Jurkat, Clone E6-1 (cell line): Measurements from ENCODE around the gene BCAR1. TPM values are rescaled to one million over a fixed set of nuclear protein-coding genes. Genes with fewer than 3 reads are reported as not detected.
"Not testable (repeated sequence)": the region's sequence is repeated elsewhere in the genome, so short reads cannot be mapped to it uniquely, and the experiment has no call there.

ENCODE experiments used
- DNase-seq: peaks from one replicate; pipeline ENCODE4 v3.0.0-alpha.2; 2011; ENCODE audit warnings: low read depth, low spot score
- H3K4me3 ChIP-seq: 2 replicates; pipeline ENCODE4 v1.5.1; 2011; ENCODE audit warnings: mild to moderate bottlenecking, low read length, control low read depth, moderate library complexity
- polyA plus RNA-seq: library from polyadenylated mRNA; unstranded; fragments of >200 nt; gene quantifications from one replicate; pipeline ENCODE4 v1.2.1, GENCODE V29; 2012; ENCODE audit warnings: missing spikeins; ENCODE audit not compliant: insufficient read length, insufficient read depth

BCAR1 gene, protein sequence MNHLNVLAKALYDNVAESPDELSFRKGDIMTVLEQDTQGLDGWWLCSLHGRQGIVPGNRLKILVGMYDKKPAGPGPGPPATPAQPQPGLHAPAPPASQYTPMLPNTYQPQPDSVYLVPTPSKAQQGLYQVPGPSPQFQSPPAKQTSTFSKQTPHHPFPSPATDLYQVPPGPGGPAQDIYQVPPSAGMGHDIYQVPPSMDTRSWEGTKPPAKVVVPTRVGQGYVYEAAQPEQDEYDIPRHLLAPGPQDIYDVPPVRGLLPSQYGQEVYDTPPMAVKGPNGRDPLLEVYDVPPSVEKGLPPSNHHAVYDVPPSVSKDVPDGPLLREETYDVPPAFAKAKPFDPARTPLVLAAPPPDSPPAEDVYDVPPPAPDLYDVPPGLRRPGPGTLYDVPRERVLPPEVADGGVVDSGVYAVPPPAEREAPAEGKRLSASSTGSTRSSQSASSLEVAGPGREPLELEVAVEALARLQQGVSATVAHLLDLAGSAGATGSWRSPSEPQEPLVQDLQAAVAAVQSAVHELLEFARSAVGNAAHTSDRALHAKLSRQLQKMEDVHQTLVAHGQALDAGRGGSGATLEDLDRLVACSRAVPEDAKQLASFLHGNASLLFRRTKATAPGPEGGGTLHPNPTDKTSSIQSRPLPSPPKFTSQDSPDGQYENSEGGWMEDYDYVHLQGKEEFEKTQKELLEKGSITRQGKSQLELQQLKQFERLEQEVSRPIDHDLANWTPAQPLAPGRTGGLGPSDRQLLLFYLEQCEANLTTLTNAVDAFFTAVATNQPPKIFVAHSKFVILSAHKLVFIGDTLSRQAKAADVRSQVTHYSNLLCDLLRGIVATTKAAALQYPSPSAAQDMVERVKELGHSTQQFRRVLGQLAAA
- not detected for polyA plus RNA-seq

DNA sequence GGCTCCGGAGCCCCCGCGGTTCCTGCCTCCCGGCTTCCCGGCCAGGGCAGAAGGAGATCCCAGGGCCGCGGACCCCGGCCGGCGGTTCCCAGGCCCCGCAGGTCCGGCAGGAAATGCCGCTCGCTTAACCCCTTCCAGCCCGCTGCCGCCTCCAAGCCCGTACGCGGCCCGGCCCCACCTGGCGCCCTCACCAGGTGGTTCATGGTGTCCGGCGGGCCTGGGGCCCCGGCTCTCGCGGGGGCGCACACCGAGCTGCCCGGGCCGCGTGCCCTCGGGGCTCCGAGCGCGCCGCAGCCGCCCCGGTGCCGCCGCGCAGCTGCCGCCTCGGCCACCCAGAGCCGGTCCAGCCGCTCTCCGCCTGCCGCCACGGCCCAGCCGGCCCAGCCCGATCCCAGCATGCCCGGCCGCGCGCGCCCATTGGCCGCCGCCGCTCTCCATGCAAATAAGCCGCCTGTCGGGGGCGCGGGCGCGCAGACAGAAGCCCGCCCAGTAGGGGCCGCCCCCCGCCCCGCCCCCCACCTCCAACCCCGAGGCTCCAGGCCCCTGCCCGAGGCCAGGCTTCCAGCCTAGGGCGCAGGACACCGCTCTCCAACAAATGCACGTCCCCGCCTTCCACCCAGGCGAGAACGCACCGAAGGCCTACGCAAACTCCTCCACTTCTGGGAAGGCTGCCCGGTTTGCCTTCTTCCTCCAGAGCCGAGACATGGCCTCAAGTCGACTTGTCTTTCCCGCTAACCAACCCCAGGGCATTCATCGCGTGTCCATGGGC lies at the start of gene BCAR1:
BCAR1 (minus strand) TSS at position 345 of the 769 bp plus-strand sequence; CDS start at position 203, 142 bp downstream.
- no peak within 1 kb of the TSS for H3K4me3 ChIP-seq

GRCh38 chr16:75298267-75298666 lies 46.8 kb upstream of the BCAR1 start:
- no peak overlapping the region for H3K4me3 ChIP-seq
- DNase-seq, result no peak

More for the DNA sequence above, at the start of gene BCAR1:
- DNase-seq, result no peak

DNA sequence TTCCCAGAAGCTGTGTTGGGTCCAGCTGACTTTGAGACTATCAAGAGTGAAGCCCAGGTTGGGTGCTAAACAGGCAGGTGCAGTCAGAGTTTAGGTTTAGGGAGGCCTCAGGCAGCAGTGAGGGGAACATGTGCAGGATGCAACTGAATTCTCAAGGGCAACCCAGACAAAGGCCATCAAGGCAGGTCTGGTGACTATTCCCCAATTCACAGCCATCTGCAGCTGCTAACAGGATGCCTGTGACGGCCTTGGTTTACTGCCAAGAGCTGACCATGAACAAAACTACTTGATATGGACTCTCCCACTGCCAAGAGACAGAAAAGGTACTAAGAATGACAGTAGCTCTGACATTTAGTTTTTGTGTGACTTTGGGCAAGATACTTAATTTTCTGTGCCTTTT lies 45.2 kb upstream of the BCAR1 start:
- DNase-seq, result no peak
- H3K4me3 ChIP-seq, result no peak overlapping the region

DNA sequence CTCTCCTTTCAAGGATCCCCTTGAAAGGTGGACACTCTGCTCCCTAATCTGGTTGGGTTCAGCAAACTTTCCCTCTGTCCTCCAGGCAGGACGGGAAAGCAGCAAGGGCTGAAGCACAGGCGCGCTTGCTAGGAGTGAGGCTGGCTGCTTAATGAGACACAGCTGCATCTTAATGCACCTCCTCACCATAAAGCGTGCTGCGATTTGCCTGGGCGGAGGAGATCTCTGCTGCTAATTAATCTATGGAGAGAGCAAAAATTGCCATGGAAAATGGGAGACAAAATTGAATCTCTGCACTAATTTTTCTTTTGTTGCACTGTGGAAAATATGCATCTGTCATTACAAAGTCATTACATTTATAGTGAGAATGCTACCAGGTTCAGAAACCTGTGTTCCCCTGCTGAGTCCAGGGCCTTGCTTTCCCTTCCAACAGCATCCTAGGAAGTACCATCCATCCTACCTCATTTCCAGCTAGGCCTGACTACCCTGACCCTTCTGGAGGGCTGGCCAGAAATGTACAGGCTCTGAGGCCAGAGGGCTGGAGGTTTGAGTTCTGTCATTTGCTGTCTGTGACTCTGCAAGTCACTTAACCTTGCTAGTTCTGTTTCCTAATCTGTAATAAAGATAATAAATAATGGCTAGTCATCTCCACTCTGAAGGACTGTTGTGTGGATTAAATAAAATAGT lies 43.5 kb upstream of the BCAR1 start:
- H3K4me3 ChIP-seq, result no peak overlapping the region
- DNase-seq, result no peak

DNA sequence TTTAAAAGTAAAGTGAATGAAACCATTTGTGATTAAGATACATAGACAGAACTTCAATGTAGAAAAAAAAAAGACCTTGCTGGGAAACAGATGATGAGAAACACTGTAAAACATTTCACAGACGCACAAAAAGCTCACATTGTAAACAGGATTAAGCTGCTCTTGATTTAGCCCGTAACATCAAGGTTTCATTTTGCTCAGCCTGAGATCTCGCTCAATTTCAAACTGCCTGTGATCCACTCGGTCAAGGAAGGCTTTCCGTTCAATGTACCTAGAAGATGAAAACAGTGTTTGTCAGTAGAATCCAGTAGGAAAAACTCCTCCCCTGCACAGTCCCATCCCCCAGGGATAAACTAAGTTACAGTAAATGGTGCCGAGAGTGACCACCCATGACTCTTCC lies 42.3 kb upstream of the BCAR1 start:
- DNase-seq, result no peak
- H3K4me3 ChIP-seq, result no peak overlapping the region

DNA sequence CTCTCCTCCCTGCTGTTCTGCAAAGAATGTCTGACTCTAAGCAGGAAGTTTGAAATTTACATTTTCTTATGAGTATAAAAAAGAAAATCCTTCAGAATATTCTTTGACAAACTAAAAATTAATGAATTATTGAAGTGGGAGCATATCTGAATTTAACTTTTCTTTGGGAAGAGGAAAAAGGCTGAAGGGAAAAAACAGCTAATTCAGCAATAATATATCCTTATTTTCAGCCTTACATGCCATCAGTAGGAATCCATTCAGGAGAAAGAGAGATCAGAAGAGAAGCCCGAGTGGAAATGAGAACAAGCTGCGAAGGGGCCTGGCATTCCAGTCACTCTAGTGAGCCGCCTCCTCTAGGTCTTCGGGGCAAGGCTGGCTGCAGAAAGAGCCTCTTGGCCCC lies 41.7 kb upstream of the BCAR1 start:
- H3K4me3 ChIP-seq, result no peak overlapping the region
- DNase-seq, result no peak

DNA sequence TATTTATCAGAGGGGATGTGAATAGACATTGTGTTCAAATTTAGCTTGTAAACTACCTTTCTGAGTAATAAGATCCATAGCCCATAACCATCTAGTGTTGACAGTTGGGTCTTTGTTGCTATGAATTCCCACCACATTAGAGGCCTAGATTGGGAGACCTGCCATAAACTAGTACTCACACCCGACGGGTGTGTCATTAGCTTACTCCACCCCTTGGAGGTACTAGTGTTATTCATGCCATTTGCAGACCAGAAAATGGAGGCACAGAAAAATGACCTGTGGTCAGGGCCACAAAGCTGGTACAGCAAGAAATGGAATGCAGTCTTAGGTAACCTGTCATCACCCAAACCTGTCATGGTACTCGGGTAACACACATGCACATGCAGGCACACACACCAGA lies 41.3 kb upstream of the BCAR1 start:
- DNase-seq, result no peak
- H3K4me3 ChIP-seq, result no peak overlapping the region

DNA sequence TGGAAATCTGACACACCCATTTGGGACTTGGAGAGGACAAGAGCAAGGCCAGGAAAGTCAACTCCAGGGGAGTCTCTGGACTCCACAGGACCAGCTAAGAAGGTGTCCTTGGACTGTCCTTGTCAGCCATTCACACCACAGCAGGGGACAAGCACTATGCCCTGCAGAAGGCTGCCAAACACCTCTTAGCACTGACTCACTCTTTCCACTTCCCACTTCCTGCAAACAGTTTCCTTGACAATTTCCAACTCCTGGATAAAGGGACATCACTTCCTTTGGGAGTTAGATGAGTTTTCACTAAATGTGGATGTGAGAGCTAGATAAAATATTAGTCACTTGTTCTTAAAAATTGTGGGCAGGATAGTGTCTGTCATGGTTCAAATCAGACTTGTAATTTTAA lies 37.8 kb upstream of the BCAR1 start:
- H3K4me3 ChIP-seq, result no peak overlapping the region
- no peak for DNase-seq

DNA sequence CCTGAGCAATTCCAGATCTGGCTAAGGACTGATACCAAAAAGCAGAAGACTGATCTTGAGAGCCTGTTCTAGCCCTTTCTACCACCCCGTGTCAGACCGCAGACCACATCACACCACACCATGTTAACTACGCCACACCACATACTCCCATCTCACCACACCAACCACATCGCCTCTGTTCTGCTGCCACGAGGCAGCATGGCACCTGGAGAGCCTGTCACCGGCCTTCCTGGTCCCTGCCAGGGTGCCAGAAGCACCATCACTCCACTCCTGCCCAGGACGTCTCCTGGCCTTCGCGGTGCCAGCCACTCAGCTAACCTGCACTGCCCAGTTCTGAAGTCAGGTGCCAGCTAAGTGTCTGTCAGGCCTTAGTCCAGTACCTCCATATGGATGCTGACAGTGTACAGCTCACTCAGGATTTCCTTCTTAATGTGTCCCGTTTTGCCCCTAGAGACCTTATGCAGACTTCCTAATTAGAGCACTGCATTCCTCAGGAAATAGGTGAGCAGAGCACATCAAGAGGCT lies 37.2 kb upstream of the BCAR1 start:
- no peak overlapping the region for H3K4me3 ChIP-seq
- peak; percentile 97 for DNase-seq

- H3K4me3 ChIP-seq, result no peak overlapping the region
- DNase-seq, result no peak
These were observed 36.8 kb upstream of the BCAR1 start for GRCh38 chr16:75288181-75288580.

DNA sequence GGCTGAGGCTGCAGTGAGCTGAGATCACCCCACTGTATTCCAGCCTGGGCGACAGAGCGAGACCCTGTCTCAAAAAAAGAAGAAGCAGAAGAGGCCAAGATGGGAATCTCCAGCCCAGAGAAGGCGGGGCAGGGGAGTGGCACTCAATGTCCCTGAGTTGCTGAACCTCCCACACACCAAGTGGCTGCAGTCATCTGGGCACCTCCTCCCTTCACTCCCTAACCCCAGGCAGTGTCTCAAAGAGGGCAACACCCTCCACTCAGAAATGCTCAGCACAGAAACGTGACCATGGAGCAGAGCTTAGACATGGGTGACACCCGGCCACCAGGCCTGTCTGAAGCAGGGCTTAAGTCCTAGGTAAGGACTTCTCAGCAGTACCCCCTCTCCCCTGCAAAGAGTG lies 36.3 kb upstream of the BCAR1 start:
- H3K4me3 ChIP-seq, result no peak overlapping the region
- DNase-seq, result no peak

DNA sequence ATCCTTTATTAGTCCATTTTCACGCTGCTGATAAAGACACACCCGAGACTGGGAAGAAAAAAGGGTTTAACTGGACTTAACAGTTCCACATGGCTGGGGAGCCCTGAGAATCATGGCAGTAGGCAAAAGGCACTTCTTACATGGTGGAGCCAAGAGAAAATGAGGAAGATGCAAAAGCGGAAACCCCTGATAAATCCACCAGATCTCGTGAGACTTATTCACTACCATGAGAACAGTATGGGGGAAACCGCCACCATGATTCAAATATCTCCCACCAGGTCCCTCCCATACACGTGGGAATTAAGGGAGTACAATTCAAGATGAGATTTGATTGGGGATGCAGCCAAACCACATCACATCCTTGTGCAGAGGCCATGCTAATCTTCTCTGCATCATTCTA lies 35.0 kb upstream of the BCAR1 start:
- DNase-seq, result no peak

DNA sequence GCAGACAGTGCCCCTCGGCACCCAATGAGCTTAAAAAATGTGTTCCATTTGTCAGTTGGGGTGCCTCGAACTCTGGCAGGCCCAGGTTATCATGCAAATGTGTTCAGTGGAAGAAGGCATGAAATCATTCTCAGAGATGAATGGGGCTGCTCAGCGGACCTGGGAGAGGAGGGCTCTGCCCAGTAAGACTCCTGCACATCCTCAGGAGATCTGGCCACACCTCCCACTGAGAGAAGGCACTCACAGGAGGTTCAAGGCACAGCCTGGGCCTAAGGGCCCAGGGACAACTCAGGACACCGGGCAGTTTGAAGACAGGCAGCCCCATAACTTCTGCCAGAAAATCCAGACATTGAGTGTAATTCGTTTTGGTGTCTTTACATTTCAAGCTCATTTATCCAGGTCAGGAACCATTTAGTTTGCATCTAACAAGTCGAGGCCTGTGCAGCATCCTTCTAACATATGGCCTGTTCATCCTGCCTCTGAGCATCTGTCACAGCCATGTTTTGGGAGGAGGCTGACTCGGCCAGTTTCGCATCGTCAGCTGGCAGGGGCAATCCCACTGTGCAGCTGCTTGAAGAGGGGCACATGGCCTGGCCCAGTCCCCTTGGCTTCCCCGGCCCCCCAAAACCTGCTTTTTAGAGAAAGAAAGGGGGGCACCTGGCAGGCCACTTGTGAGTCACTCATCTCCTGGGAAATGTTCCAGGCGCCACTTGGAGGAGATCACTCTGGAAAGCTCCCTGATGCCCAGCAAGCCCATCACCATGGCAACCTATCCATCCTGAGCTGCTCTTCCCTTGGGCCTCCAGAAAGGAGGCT lies 31.2 kb upstream of the BCAR1 start:
- no peak for DNase-seq
- H3K4me3 ChIP-seq, result no peak overlapping the region

More for the DNA sequence above, 35.0 kb upstream of the BCAR1 start:
- no peak overlapping the region for H3K4me3 ChIP-seq

DNA sequence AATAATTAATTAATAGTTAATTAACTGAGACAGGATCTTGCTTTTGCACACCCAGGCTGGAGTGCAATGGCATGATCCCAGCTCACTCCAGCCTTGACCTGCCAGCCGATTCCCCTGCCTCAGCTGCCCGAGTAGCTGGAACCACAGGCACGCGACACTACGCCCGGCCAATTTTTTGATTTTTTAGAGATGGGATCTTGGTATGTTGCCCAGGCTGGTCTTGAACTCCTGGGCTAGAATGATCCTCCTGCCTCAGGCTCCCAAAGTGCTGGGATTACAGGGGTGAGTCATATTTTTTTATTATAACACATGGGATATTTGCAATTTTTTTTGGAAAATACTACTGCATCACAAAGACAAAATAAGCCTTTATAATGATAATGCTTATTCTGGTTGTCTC lies 30.4 kb upstream of the BCAR1 start:
- DNase-seq, result no peak
- H3K4me3 ChIP-seq, result no peak overlapping the region

- not testable (repeated sequence) for H3K4me3 ChIP-seq, DNase-seq
These were observed 29.6 kb upstream of the BCAR1 start for GRCh38 chr16:75281009-75281408.

DNA sequence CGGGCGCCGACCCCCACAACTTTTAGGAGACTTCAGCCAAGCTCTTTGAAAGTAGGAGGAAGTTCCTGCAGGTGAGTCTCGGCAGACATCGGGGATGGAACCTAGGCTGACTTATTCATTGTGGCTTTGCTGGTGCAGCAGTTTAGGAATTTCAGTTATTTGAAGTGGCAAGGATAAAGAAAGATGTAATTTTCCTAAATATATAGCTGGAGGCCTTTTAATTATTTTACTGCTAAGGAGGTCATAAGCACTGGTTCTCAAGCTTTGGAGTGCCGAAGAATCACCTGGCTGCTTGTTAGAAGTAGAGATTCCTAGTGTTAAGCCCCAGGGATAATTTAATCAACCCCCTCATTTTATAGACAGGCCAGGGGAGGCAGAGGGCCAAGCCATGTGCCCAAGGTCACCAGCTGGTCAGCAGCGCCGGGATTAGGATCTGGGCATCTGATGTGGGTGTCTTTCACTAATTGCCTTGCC lies 28.9 kb upstream of the BCAR1 start:
- H3K4me3 ChIP-seq, result no peak overlapping the region
- no peak for DNase-seq

DNA sequence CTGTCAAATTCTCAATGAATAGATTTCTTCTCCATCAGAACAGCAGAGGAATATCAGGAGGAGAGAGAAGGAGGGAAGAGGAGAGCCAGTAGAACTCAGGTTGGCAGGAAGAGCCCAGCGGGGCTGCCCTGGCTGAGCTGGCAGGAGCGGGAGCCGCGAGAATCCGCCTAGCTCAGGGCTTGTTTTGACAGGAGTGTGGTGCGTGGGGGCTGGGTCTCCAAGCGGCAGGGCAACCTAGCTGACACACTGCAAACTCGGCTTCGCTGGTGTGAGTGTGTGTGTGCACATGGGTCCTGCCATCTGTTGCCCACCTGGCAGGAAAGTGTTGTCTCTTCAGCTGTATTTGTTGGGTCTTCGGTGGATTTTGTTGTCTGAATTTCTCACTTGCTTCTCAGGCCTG lies 27.9 kb upstream of the BCAR1 start:
- no peak overlapping the region for H3K4me3 ChIP-seq
- DNase-seq, result no peak
